Cerebellar nuclear complex (tissue), 1 donor: Measurements from ENCODE around the gene PAPPA.

ENCODE experiments used
- DNase-seq, 2 experiments: peaks; one replicate each; lab custom pipeline; 2025; lab: John Stamatoyannopoulos, UW

PAPPA gene

DNA sequence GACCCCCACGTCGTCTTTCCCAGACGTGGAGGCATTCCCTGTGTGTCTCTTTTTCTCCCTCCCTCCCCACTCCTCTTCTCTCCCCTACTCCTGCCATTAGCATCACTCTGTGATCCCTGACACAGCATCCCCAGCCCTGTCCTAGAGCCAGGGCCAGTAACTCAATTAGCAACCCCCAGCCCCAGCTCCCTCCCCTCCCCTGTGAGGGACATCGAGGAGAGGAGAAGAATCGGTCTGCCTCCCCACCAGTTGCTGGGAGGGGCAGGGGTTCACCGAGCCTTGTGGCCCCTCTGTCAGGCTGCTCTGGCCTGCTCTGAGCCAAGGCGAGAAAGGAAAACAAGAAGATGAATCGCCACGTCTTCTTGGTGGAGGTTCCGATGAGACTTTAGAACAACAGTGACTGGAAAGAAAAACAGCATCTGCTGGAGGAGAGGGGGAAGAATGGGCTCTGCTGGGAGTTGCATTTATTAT is 123.1 kb downstream of the PAPPA start:
- DNase-seq = no peak

GRCh38 chr9:116278326-116278725 is 124.7 kb downstream of the PAPPA start:
- no peak for DNase-seq

GRCh38 chr9:116279230-116279629 is 125.6 kb downstream of the PAPPA start:
- DNase-seq = no peak

DNA sequence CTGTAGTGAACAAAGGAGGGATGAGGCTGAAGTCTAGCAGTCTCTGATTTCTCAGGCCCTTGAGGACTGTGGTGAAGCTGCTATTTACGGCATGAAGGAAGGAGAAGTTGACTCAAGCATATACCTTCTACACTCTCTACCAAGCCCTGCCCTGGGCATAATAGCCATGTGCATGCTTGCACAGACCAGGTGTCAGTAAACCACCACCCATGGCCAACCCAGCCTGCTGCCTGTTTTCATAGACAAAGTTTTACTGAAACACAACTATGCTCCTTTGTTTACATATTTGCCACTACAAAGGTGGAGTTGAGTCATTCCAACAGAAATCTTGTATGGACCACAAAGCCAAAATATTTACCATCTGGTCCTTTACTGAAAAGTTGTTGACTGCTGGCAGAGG is 126.9 kb downstream of the PAPPA start:
- DNase-seq = no peak

DNA sequence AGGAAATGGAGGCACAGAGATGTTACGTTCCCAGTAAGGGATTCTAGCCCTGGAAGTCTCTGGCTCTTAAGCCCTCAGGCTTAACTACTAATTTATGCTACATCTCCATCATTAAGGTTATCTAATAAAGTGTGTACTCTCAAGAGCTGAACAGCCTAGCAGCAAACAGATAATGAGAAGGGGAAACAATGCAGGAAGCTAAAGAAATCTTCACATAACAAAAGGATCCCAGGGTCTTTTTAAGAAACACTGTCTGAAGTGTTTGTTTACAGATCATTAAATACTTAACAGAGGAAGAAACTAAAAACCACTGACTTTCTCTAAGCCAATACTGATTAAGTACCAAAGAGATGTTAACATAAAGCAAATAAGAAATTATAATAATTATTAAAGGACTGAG is 129.0 kb downstream of the PAPPA start:
- DNase-seq = no peak

DNA sequence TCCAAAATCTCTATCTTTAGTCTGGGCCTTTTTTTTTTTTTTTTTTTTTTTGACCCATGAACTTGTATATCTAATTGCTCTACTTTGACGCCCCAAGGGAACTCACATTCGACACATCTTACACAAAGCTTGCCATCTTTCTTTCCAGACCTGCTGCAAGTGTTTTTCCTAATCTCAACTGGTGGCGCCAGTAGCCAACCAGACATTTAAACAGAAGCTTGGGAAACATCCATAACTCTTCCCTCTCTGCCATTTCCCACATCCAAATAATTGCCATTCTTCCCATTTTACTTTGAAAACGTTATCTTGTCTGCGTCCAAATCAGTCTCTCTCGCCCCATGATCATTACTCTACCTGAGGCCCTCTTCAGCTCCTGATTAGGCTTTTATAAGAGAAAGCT is 130.9 kb downstream of the PAPPA start:
- DNase-seq = no peak

DNA sequence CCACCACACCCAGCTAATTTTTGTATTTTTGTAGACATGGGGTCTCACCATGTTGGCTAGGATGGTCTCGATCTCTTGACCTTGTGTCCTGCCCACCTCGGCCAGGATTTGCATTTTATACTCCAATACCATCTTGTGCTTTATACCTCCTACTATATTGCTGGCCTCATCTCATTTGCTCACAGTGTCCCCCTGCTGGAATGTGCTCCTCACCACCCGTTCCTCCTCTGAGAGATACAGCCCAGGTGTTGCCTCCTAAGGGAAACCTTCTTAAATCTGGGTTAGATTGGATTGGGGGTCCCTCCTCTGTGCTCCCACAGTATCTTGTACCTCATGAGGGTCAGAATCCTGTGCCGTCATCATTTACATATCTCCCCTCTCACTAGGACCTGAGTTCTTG is 131.7 kb downstream of the PAPPA start:
- DNase-seq = no peak

DNA sequence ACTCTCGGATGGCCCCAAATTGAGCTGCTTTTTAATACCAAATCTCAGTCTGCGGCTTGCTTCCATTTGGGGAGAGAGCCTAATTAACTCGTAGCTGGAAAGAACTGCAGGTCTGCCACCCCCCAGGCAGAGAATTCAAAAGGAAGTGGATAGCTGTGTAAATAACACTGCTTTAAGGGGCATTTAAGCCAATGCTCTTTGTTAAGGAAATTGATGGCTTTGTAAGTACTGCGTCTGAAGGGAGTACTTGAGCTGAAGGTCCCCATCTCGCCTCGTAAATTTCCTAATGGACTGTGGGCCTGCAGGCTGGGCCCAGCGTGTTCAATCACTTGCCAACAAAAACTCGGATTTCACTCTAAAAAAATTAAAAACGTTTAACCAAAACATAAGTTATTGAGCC is 132.7 kb downstream of the PAPPA start:
- DNase-seq = no peak

GRCh38 chr9:116287721-116288120 is 134.1 kb downstream of the PAPPA start:
- DNase-seq = no peak

DNA sequence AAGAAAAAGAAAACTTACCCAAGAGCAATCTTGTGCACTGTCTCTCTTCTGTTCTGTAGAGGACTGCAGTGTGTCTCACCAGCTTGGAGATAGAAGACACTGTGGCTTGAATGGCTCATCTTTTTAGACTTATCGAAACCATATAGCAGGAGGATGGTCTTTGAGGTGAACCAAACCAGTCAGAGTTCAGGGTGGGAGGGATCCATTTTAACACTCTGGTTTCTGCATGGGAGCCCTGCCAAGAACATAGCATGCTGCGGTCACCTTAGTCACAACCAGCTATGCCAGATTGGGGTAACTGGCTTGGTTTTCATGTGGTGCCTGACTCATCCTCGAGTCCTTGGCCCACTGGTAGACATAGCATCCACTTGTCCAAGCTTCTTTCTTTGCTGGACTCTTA is 135.1 kb downstream of the PAPPA start:
- no peak for DNase-seq

DNA sequence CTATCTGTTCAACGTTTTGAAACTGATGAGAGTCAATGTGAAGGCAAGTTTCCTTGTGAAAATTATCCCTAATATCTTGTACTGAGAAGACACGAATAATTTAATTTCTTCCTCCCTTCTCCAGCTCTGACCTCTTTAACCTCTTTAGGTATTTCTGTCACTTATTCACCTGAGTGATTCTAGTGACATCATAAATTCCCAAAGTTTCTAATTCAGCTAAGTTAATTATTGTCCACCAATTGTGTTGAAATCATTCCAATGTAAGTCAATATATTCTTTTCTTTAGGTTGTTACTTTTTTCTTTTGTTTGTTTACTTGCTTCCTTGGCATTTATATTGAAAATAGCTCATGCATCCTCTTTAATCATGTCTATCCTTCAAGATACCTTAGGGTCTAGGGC is 143.8 kb downstream of the PAPPA start:
- no peak for DNase-seq

DNA sequence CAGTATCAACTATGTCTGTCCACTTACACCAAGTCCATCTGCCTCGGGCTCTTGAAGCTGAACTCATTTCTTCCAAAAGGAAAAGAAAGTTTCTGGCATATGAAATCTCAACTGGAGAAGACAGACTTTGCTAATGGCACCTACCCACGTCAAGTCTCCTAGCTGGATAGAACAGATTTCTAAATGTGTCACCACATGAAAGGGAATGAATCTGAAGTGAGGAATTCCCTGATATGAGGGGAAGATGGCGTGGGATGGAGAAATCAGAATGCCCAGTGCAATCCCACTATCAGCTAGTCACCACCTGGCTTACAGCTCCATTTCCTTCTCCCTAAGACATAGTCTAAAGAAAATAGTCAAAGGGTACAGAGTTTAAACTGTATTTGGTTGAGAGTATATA is 144.7 kb downstream of the PAPPA start:
- no peak for DNase-seq

- DNase-seq = no peak
These were observed 145.3 kb downstream of the PAPPA start for GRCh38 chr9:116298878-116299391.

GRCh38 chr9:116300360-116300870 is 146.8 kb downstream of the PAPPA start:
- no peak for DNase-seq

GRCh38 chr9:116303270-116303669 is 149.7 kb downstream of the PAPPA start:
- DNase-seq = no peak

GRCh38 chr9:116303886-116304538 is 150.4 kb downstream of the PAPPA start:
- DNase-seq = no peak

DNA sequence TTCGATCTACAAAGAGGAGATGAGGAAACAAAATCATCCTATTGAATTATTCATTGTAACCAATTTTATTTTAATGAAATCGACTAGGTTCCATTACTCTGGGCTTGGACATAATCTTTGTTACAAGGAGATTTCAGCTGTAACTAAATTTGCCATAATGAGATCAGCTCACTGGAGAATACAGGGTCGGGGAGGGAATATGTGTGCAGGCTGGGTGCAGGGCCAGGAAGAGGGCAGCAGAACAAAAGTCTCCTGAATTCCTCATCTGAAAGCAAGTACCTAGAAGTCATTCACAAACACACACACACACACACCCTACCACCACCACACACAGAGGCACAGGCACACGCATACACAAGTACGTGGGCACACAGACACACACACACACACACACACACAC is 151.2 kb downstream of the PAPPA start:
- DNase-seq = no peak

GRCh38 chr9:116308076-116308475 is 154.5 kb downstream of the PAPPA start:
- no peak for DNase-seq

- DNase-seq = no peak
These were observed 156.5 kb downstream of the PAPPA start for GRCh38 chr9:116309900-116310611.

DNA sequence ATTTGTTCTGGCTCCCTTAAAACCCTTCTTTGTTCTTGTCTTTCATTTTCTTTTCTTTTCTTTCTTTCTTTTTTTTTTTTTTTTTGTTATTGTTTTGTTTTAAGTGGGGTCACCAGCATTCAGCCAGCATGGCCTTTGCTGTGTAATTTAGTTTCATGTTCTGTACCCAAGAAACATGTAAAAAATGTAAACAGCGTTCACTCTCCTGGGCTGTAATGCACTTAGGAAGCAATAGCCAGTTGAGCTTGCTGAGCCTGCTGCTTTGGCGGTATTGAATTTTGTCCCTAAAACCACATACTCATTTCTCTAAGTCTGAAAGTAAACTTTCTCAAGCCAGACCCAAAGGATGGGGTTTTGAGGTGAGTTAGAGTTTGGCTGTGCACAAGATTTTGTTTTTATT is 158.6 kb downstream of the PAPPA start:
- no peak for DNase-seq

DNA sequence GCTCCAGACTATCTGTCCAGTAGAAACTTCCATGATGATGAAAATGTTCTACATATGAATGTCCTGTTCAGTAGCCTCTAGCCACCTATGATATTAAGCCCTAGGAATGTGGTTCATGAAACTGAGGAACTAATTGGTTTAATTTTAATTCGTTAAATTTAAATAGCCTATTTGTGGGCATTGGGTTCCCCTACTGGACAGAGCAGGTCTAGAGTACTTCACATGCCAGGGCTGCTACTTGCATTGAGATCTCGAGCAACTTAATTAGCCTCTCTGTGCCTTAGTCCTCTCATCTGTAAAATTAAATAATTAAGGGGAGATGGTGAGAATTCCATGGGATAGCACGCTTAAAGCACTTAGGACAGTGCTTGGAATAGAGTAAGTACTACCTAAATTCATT is 160.0 kb downstream of the PAPPA start:
- DNase-seq = no peak

GRCh38 chr9:116316246-116316645 is 162.7 kb downstream of the PAPPA start:
- DNase-seq = no peak

DNA sequence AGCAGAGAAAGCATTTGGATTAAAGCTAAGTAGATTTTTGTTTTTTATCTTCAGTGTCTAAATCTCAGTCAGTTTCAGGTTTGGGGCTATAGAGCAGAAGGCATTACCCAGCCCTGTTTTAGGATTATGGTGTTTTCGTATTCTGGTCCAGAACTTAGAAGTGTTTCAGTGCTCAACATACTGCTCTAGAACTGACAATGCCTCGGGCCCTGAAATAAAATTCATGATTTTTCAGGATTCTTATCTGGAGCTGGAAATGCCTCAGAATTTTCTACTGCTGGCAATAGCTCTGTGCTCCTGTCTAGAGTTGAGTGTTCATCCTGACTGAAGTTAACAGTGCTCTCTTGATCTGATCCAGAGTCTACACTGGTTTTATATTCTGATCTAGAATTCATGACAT is 163.9 kb downstream of the PAPPA start:
- DNase-seq = no peak
